ENCODE data around the gene RETN.

The RETN gene

GRCh38 chr19:7661744-7662538 is 6.9 kb upstream of the RETN start:
- DNase-seq: no peak

GRCh38 chr19:7662657-7663056 is 6.2 kb upstream of the RETN start:
- no peak for DNase-seq

GRCh38 chr19:7663706-7664105 is 5.1 kb upstream of the RETN start:
- DNase-seq: no peak

GRCh38 chr19:7665076-7665475 is 3.8 kb upstream of the RETN start:
- DNase-seq: no peak

GRCh38 chr19:7669641-7670040 is 792 bp downstream of the RETN start:
- DNase-seq: no peak

- DNase-seq: no peak
Observed at GRCh38 chr19:7670150-7670783, 1.4 kb downstream of the RETN start.

- DNase-seq: no peak
Observed at GRCh38 chr19:7670790-7671189, 1.9 kb downstream of the RETN start.

- no peak for DNase-seq
Observed at GRCh38 chr19:7672522-7672921, 3.7 kb downstream of the RETN start.

GRCh38 chr19:7674010-7675005 is 5.5 kb downstream of the RETN start:
- DNase-seq: peak; percentile 33

- DNase-seq: no peak
Observed at GRCh38 chr19:7676376-7676775, 7.5 kb downstream of the RETN start.

GRCh38 chr19:7676854-7677253 is 8.0 kb downstream of the RETN start, which contains the start of gene MCEMP1:
TSS of gene MCEMP1 (plus strand) at chr19:7677090. CDS start at chr19:7677121, 31 bp downstream.
- DNase-seq: no peak

- no peak for DNase-seq
Observed at GRCh38 chr19:7677669-7678311, 8.9 kb downstream of the RETN start.

- DNase-seq: peak; percentile 68
Observed at GRCh38 chr19:7678971-7679751, 10.3 kb downstream of the RETN start.

- DNase-seq: no peak
Observed at GRCh38 chr19:7679771-7680605, 11.1 kb downstream of the RETN start.

GRCh38 chr19:7680606-7681339 is 11.9 kb downstream of the RETN start, which contains the start of gene TRAPPC5:
TSS of gene TRAPPC5 (plus strand) at chr19:7680833. CDS start at chr19:7682254, 1,421 bp downstream.
- DNase-seq: peak; percentile 89

- DNase-seq: peak; percentile 93
Observed at GRCh38 chr19:7681340-7682174, 12.7 kb downstream of the RETN start.

- DNase-seq: no peak
Observed at GRCh38 chr19:7682175-7682855, 13.5 kb downstream of the RETN start.
